GM10248 (cell line): ENCODE results near the gene TMEM51.
A peak's percentile ranks its signal among the peaks of the same experiment; 100 is the strongest.

Experiments
- CTCF ChIA-PET: fragments of 300-600 bp; sonication (Branson Sonifier 250); formaldehyde crosslinking; extraction: SDS; loops from one replicate; lab custom pipeline; 2021; ENCODE audit warnings: antibody characterized with exemption; lab: Yijun Ruan, JAX
- POLR2A ChIA-PET: fragments of 350-650 bp; sonication (Branson Sonifier 250); formaldehyde crosslinking; extraction: SDS; loops from one replicate; lab custom pipeline; 2020; ENCODE audit warnings: antibody characterized with exemption; lab: Yijun Ruan, JAX
- DNase-seq: peaks from one replicate; pipeline ENCODE4 v3.0.0; 2012; ENCODE audit errors: extremely low spot score
- CTCF ChIP-seq: IDR thresholded peaks from 2 replicates; pipeline ENCODE4 v1.5.1; 2012; ENCODE audit warnings: mild to moderate bottlenecking, low read depth; ENCODE audit errors: extremely low read depth, missing control alignments, control extremely low read depth

The TMEM51 gene

GRCh38 chr1:15150376-15150775 lies 3.2 kb upstream of the TMEM51 start:
- CTCF ChIA-PET, result interaction anchor here (0.9 kb wide), 1 partner anchor 22 kb away, joined by 5 read pairs; no protein-coding TSS in a partner anchor
- POLR2A ChIA-PET, result no interaction called here
- no peak for DNase-seq
- TF ChIP-seq CTCF, result no peak

GRCh38 chr1:15151377-15151806 lies 2.2 kb upstream of the TMEM51 start:
- CTCF ChIA-PET, result interaction anchor here (0.9 to 1.9 kb wide), 2 partner anchors 23 to 121 kb away, joined by 5 read pairs; no protein-coding TSS in a partner anchor
- no peak for TF ChIP-seq CTCF
- no peak for DNase-seq
- POLR2A ChIA-PET, result no interaction called here

GRCh38 chr1:15151871-15152270 lies 1.7 kb upstream of the TMEM51 start:
- POLR2A ChIA-PET, result no interaction called here
- CTCF ChIA-PET, result interaction anchor here (0.9 to 1.9 kb wide), 2 partner anchors 9 to 120 kb away, joined by 4 to 5 read pairs; no protein-coding TSS in a partner anchor
- no peak for DNase-seq
- no peak for TF ChIP-seq CTCF

GRCh38 chr1:15152318-15153183 lies 996 bp upstream of the TMEM51 start:
- CTCF ChIA-PET, result interaction anchor here (0.9 to 1.9 kb wide), 5 partner anchors 8 to 120 kb away, joined by 3 to 5 read pairs (median 3); no protein-coding TSS in a partner anchor
- POLR2A ChIA-PET, result no interaction called here
- TF ChIP-seq CTCF, result peak; percentile 43
- no peak for DNase-seq

GRCh38 chr1:15153842-15154479 lies 414 bp downstream of the TMEM51 start:
- TF ChIP-seq CTCF, result peak; percentile 55
- CTCF ChIA-PET, result interaction anchor here (0.9 to 1.4 kb wide), 6 partner anchors 9 to 25 kb away, joined by 3 to 4 read pairs (median 3); no protein-coding TSS in a partner anchor
- peak; percentile 61 for DNase-seq
- POLR2A ChIA-PET, result no interaction called here

GRCh38 chr1:15154480-15155036 lies 1.0 kb downstream of the TMEM51 start:
- ChIA-PET CTCF (interaction anchor here (0.9 to 1.6 kb wide), 5 partner anchors 18 to 117 kb away, joined by 3 to 4 read pairs (median 3); no protein-coding TSS in a partner anchor), POLR2A (no interaction called here)
- no peak for TF ChIP-seq CTCF
- DNase-seq, result peak; percentile 32
